Nephron (organoid): ENCODE data around the gene ALK.
A peak's percentile ranks its signal among the peaks of the same experiment; 100 is the strongest.

Source experiments
- H3K27ac Mint-ChIP-seq, 3 experiments: 2 replicates each; pipeline ENCODE4 v1.8.0; 2020; ENCODE audit warnings: mixed read lengths in 3 of 3, mild to moderate bottlenecking in 2 of 3, moderate library complexity in 1 of 3
- H3K27me3 Mint-ChIP-seq: 2 replicates; pipeline ENCODE4 v1.8.0; 2021; ENCODE audit warnings: low read depth, mild to moderate bottlenecking, moderate library complexity, mixed read lengths
- H3K36me3 Mint-ChIP-seq: 2 replicates; pipeline ENCODE4 v1.8.0; 2020; ENCODE audit warnings: low read depth, mixed read lengths
- H3K4me1 Mint-ChIP-seq: 2 replicates; pipeline ENCODE4 v1.8.0; 2020; ENCODE audit warnings: mixed read lengths
- H3K4me3 Mint-ChIP-seq, 3 experiments: 2 replicates each; pipeline ENCODE4 v1.8.0; 2020; ENCODE audit warnings: mild to moderate bottlenecking in 3 of 3, mixed read lengths in 3 of 3, moderate library complexity in 2 of 3
- H3K9me3 Mint-ChIP-seq: 2 replicates; pipeline ENCODE4 v1.8.0; 2020; ENCODE audit warnings: mixed read lengths
- TF ChIP-seq, protein P1 (sequence below), 3 experiments: fragments of 200-600 bp; sonication (generic); IDR thresholded peaks; one replicate each; pipeline ENCODE4 v1.5.0; 2021; ENCODE audit warnings: antibody characterized with exemption in 3 of 3; ENCODE audit not compliant: unreplicated experiment in 3 of 3

ALK gene

DNA sequence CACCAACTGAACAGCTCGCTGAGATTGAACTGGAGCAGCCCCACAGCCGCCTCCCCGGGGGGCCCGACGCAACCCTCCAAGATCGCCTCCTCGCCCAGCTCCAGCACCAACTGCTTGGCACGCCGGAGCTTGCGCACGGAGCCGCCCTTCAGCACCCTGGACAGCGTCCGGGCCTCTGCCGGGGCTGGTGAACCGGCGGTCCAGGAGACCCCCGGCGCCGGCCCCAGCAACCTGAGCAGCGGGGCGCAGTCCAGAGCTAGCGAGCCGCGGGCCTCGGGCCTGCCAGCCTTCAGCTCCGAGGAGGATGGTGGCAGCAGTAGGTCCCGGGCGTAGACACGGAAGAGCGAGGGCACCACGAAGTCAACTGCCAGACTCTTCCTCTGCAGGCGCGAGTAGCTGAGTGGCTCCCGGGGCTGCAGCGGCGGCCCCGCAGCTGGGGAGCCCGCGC is 1.2 kb downstream of the ALK start:
- Mint-ChIP-seq H3K4me1 (peaks cover 13% of the 10 kb centered on the region), H3K27me3 (peaks cover 84% of the 10 kb centered on the region), H3K27ac (no peak overlapping the region), H3K36me3 (no peaks in the 10 kb centered on the region), H3K4me3 (peak overlapping the region in 1 of 3 experiments; percentile 25), H3K9me3 (peaks cover 4% of the 10 kb centered on the region)
- TF ChIP-seq, protein P1, sequence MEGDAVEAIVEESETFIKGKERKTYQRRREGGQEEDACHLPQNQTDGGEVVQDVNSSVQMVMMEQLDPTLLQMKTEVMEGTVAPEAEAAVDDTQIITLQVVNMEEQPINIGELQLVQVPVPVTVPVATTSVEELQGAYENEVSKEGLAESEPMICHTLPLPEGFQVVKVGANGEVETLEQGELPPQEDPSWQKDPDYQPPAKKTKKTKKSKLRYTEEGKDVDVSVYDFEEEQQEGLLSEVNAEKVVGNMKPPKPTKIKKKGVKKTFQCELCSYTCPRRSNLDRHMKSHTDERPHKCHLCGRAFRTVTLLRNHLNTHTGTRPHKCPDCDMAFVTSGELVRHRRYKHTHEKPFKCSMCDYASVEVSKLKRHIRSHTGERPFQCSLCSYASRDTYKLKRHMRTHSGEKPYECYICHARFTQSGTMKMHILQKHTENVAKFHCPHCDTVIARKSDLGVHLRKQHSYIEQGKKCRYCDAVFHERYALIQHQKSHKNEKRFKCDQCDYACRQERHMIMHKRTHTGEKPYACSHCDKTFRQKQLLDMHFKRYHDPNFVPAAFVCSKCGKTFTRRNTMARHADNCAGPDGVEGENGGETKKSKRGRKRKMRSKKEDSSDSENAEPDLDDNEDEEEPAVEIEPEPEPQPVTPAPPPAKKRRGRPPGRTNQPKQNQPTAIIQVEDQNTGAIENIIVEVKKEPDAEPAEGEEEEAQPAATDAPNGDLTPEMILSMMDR (IDR thresholded peaks at IDR 0.05; ENCODE audit: unreplicated experiment in 3 of 3), result no peak

- H3K36me3 Mint-ChIP-seq, result no peaks in the 10 kb centered on the region
- no peak overlapping the region for H3K27ac Mint-ChIP-seq
- H3K9me3 Mint-ChIP-seq, result peaks cover 4% of the 10 kb centered on the region
- peaks cover 75% of the 10 kb centered on the region for H3K27me3 Mint-ChIP-seq
- H3K4me1 Mint-ChIP-seq, result peaks cover 13% of the 10 kb centered on the region
- TF ChIP-seq, protein P1 (IDR thresholded peaks at IDR 0.05; ENCODE audit: unreplicated experiment in 3 of 3), result no peak
- peak overlapping the region in 2 of 3 experiments; percentile 27 to 74 for H3K4me3 Mint-ChIP-seq
Observed at GRCh38 chr2:29918941-29919340, 2.4 kb downstream of the ALK start.

DNA sequence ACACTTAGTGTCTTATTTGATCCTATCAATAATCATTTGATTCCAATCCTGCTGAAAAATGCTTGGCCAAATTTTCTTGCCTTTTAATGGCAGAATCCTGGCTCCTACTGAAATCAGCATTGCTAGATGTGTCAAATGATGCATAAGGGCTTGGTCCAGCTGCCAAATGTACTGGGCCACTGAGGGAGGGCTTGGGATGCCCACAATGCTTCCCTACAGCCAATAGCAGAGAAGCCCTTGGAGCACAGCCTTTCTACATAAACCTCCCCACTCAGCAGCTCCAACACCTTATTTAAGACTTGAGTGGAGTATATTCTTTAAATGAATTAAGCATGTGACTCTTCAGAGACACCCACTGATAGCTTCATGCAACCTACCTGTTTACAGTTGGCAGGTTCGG is 3.6 kb downstream of the ALK start:
- Mint-ChIP-seq H3K4me3 (no peak overlapping the region), H3K27ac (no peak overlapping the region), H3K36me3 (no peaks in the 10 kb centered on the region), H3K27me3 (peaks cover 77% of the 10 kb centered on the region), H3K4me1 (peaks cover 9% of the 10 kb centered on the region), H3K9me3 (peaks cover 4% of the 10 kb centered on the region)
- TF ChIP-seq, protein P1 (IDR thresholded peaks at IDR 0.05; ENCODE audit: unreplicated experiment in 3 of 3), result no peak

GRCh38 chr2:29916571-29916970 is 4.8 kb downstream of the ALK start:
- H3K27ac Mint-ChIP-seq, result no peak overlapping the region
- TF ChIP-seq, protein P1 (IDR thresholded peaks at IDR 0.05; ENCODE audit: unreplicated experiment in 3 of 3), result no peak
- no peaks in the 10 kb centered on the region for H3K36me3 Mint-ChIP-seq
- H3K4me1 Mint-ChIP-seq, result peaks cover 9% of the 10 kb centered on the region
- peaks cover 73% of the 10 kb centered on the region for H3K27me3 Mint-ChIP-seq
- peaks cover 4% of the 10 kb centered on the region for H3K9me3 Mint-ChIP-seq
- no peak overlapping the region for H3K4me3 Mint-ChIP-seq

- no peak overlapping the region for H3K27ac Mint-ChIP-seq
- TF ChIP-seq, protein P1 (IDR thresholded peaks at IDR 0.05; ENCODE audit: unreplicated experiment in 3 of 3), result no peak
- no peaks in the 10 kb centered on the region for H3K36me3 Mint-ChIP-seq
- H3K4me1 Mint-ChIP-seq, result no peaks in the 10 kb centered on the region
- peaks cover 7% of the 10 kb centered on the region for H3K9me3 Mint-ChIP-seq
- H3K4me3 Mint-ChIP-seq, result no peak overlapping the region
- peaks cover 29% of the 10 kb centered on the region for H3K27me3 Mint-ChIP-seq
Observed at GRCh38 chr2:29910960-29911359, 10.4 kb downstream of the ALK start.

GRCh38 chr2:29910465-29910864 is 10.9 kb downstream of the ALK start:
- H3K36me3 Mint-ChIP-seq, result no peaks in the 10 kb centered on the region

More at GRCh38 chr2:29910465-29910864, 10.9 kb downstream of the ALK start:
- TF ChIP-seq, protein P1 (IDR thresholded peaks at IDR 0.05; ENCODE audit: unreplicated experiment in 3 of 3), result no peak
- H3K27me3 Mint-ChIP-seq, result peaks cover 29% of the 10 kb centered on the region
- H3K4me3 Mint-ChIP-seq, result no peak overlapping the region
- no peaks in the 10 kb centered on the region for H3K4me1 Mint-ChIP-seq
- H3K9me3 Mint-ChIP-seq, result peaks cover 7% of the 10 kb centered on the region
- H3K27ac Mint-ChIP-seq, result no peak overlapping the region
